NCI-H2171 (cell line): Measurements from ENCODE around the gene CYP1B1.
"Not testable (repeated sequence)": the region's sequence is repeated elsewhere in the genome, so short reads cannot be mapped to it uniquely, and the experiment has no call there.

Experiments
- DNase-seq: peaks from one replicate; lab custom pipeline; 2025; lab: John Stamatoyannopoulos, UW

Gene CYP1B1

DNA sequence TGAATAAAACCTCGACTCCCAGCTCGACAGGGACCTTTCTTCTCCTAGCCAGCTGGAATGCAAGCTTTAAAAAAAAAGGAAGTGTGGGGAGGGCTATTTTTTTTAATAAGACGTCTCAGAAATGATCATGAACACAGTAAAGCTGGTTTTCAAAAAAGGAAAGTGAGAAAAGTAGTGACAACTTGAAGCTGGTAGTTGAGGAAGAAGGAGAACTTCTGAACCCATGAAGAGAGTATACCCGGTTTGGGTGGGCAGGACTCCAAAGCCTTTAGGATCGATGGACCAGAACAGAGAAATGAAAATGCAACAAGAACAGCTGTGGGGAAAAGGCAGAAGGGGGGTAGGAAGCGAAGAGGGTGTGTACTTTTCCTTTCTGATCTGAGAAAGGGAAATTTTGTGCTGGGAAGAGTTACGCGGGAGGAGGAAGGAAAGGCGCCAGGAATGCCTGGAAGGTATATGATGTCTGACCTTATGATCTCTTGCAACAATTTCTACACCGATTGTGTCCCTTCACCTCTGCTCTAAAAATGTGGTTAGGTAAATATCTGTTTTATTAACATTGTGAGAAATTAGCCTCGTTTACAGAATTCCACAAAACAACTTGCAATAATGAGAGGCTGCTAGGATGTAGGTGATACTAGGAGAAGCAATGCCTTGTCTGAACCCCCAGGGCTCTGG is 22.6 kb upstream of the CYP1B1 start:
- no peak for DNase-seq

DNA sequence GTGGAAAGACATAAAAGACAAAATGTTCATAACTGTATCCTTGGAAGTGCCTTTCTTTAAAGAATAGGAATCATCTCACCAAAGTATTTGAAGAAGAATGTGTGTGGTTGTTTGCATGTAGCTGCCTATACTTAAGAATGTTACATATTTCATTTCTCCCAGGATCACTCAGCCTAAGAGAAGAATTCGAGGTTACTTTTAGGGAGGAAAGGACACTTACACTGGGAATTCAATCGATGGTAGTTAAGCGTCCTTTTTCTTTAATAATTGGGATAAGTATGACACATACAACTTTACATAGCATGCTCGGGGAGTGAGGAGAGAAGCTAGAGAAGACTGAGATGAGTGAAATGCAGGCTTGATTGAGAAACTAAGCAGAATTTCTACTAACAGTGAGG is 22.0 kb upstream of the CYP1B1 start:
- no peak for DNase-seq

DNA sequence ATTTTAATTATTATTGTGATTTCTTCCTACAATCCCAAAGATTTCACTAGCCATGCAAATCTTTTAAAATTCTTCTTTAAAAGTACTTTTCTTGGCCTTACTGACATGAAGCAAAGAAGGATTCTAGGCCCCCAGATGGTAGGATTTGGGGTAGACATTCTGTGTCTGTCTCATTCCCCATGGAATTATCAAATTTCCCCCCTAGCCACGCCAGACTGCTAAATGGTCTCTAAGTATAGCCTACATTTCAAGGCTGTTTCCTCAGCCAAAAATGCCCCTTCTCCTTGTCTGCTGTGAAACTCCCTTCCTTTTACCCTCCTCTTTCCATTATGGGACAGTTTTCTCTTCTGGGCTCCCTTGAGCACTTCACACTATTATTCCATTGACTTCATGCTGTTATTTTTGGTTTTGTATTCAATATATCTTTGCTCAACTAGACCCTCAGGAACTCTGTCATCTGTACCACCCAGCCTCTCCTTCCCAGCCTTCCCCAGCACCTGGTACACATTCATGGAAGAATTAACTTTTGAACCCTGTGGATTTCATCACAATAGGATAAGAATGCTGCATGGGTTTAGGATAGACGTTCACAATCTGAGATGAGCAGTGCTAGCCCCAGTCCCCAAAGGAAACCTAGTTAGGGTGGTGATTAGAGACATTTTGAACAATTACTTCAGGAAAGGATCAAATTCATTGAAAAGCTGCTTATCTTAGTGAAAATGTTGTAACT is 21.5 kb upstream of the CYP1B1 start:
- no peak for DNase-seq

DNA sequence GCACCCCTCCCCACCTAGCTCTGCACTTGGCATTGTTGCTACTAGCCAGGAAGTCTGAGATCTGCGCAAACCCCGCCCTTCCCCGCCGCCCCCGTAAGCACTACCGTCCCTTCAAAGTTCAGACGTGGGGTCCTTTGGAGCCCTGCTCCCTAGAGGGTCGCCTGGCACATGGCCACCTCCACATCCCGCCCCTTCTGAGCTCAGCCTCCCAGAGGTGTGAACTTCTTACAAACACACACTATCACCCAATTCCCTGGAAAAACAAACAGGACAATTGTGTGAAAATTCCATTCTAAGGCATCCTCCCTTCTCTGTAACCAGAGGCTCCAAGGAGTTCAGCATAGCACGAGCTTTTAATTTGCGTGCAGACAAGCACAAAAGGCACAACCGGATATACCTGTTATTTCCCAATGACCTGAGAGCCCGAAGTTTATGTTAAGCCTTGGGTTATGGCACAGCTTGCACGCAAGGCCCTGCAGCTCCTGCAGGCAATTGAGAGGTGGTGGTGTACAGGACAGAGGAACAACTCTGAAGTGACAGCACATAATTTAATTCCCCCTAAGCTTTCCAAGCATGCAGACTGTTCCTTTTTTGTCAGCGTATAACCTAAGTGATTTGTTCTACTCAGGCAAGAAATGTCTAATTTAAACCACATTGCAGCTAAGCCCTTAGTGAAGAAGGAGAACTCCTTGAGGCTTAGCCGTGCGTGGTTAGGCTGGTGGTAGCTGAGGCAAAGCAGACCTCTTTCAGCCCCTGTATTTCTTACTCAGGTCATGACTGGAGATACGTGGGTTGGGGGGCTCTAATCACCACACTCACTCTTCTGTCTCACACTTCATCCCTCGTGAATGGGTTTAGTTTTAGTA is 20.3 kb upstream of the CYP1B1 start:
- DNase-seq = no peak

DNA sequence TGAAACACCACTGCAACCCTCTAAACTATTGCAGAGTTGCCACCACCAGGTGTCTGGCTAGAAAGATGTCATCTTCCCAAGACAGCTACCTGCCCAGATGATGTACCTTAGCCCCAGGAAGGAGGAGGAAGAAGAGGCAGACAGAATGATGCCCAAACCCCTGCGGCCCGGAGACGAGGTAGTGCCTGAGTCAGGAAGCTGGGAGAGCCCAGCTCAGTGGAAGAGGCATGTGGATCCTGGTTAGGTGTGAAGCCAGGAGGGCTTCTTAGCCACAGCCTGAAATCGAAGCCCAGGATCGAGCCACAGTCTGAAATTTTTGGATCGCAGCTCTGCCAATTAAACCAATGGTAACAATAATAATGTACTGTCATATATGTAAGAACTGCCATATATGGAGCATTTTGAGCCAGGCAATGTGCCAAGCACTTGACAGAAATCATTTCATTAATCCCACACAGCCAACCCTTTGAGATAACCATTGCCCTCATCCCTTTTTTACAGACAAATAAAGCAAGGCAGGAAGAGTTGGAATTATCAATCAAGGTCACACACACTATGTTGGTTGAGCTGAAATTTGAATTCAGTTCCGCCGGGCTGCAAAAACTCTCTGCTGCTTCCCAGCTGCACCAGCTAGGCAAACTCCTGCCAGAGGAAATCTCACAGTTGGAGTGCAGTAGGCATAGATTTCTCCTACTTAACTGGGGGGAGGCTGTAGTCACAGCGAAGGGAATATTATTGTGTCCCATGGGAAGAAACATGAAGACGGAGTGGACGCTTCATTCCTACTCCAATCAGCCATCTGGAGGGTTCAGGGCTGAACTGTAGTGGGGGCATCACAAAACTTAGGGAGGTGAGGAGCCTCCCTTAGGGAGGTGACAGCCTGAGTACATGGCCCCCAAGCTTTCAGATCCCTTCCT is 19.4 kb upstream of the CYP1B1 start:
- no peak for DNase-seq

DNA sequence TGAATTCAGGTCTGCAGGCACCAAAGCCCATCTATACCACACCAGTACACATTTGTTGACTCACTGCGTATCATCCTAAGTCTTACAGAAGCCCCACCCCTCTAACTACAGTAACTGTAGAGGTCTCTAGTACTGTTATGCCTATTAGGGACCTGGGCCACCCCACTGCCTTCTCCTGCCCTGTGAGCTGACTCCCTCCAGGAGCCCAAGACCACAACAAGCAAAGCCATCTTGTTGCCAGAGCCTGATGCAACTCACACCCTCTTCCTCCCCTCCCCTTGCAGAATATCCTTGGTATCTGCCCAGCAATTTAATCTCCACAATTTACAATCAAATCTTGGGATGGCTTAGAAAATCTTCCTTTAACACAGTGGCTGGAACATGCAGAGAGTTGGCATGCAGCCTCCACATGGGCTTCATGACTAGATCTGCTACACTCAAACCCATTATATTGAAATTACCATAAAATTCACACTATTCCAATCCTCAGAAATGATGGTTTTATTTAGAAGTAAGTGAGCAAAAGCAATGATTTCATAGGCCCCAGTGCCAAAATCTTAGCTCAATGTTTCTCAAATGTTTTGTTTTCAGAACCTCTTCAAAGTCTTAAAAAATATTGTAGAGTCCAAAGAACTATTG is 17.7 kb upstream of the CYP1B1 start:
- no peak for DNase-seq

DNA sequence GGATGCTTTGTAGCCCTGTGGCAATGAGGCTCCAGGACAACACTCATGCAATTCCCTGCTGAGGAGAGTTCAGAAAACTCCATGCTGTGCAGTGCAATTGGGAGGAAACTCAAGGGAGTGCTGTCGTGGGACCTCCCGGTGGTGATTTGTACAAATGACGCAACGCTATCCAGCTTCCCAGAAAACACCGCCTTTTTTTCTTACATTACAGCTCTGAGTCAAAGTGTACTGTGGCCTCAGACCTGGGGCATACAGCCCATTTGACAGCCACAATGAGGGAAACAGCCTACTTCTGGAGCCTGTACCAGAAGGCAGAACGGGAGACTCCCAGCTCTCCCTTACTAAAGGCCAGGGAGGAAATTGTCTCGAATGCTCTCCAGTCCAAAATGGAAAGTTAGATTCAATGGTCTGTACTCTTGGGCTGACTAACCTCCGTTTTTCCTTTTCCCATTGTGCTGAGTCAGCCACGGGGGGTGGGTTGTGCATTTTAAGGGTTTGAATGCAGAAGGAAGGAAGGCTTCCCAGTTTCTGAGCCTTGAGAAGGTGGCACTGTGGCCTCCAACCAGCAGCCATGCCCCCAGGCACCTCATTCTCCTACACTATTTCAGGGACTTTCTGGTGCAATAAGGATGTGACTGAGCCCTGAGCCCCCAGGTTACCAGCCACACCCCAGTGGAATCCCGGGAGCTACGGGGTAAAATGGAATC is 16.4 kb upstream of the CYP1B1 start:
- no peak for DNase-seq

DNA sequence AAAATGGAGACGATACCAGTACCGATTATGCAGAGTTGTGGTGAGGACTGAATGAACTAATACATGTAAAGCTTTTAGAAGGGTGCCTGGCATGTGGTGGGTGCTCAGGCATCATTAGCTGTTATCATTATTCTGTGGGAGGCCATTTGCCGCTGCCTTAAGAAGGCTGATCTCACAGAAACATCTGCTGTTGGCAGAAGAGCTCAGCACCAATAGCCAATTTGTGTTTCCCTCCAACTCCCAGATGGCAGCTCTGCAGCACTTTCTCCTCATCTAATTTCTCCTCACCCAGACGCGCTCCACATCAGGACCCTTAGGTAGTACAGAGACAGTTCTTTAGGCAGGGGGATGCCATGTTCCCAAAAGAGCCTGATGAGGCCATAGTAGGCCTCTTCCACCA is 15.8 kb upstream of the CYP1B1 start:
- no peak for DNase-seq

DNA sequence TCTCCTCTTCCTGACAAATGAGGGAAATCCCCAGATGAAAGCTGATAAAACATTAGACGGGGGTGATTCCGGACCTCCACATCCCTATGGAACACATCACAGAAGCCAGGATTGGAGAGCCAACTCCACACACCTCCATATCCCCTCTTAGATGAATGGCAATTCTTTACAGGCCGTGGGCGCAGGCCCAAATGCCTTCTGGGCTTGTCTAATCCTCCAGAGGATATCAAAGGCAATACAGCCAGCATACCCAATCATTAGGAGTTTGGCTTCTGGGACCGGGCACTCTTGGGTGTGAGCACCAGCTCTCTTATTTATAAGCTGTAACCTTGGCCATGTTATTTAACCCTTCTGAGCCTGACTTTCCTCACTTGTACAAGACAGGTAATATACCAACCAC is 15.0 kb upstream of the CYP1B1 start:
- no peak for DNase-seq

DNA sequence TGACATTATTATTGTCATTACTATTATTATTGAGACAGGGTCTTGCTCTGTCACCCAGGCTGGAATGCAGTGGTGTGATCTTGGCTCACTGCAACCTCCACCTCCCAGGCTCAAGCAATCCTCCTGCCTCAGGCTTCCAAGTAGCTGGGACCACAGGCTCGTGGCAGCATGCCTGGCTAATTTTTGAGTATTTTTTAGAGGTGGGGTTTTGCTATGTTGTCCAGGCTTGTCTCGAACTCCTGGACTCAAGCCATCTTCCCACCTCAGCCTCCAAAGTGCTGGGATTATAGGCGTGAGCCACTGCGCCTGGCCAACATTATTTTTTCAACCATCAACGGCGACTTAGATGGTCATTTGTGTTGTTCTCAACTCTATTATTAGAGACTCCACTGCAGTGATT is 14.3 kb upstream of the CYP1B1 start:
- not testable (repeated sequence) for DNase-seq

DNA sequence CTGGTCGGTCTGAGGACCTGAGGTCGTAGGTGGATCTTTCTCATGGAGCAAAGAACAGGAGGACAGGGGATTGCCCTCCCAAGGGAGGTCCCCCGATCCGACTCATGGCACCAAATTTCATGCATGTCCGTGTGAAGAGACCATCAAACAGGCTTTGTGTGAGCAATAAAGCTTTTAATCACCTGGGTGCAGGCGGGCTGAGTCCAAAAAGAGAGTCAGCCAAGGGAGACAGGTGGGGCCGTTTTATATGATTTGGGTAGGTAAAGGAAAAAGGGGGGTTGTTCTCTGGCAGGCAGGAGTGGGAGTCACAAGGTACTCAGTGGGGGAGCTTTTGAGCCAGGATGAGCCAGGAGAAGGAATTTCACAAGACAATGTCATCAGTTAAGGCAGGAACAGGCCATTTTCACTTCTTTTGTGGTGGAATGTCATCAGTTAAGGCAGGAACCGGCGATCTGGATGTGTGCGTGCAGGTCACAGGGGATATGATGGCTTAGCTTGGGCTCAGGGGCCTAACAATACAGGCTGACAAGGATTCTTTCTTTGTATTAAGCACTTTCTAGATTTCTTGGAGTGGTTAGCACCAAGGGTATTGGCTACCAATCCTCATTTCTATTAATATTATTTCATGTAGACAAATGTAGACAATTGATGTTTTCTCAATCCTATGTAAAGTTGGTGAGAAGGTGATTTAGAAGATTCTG is 10.2 kb upstream of the CYP1B1 start:
- DNase-seq = not testable (repeated sequence)

DNA sequence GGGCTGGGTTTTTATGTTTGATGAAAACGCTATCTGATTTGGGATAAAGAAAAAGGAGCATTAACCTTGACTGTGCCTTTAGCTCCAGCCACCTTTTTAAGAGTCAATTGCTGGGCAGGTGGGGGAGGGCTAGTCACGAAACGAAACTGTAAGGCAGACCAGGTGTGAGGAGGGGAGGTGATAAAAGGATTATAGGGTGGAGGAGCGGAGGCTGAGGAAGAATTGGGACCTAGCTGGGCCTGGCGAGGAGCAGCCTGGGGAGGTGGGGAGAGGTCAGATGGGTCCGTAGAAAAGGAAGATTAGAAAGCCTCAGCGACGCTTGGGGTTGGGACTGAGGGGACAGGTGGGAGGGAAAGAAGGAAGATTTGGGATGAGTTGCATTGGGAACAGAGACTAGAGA is 8.6 kb upstream of the CYP1B1 start:
- not testable (repeated sequence) for DNase-seq

DNA sequence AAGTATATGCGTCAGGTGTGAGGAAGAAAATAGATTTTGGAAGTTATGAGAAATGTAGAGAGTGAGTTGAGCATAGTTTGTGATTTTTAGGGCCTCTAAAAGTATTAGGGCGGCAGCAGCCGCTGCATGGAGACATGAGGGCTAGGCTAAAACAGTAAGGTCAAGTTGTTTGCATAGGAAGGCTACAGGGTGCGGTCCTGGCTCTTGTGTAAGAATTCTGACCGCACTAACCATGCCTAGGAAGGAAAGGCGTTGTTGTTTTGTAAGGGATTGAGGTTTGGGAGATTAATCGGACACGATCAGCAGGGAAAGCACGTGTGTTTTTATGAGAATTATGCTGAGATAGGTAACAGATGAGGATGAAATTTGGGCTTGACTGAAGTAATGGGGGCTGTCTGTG is 6.8 kb upstream of the CYP1B1 start:
- not testable (repeated sequence) for DNase-seq

DNA sequence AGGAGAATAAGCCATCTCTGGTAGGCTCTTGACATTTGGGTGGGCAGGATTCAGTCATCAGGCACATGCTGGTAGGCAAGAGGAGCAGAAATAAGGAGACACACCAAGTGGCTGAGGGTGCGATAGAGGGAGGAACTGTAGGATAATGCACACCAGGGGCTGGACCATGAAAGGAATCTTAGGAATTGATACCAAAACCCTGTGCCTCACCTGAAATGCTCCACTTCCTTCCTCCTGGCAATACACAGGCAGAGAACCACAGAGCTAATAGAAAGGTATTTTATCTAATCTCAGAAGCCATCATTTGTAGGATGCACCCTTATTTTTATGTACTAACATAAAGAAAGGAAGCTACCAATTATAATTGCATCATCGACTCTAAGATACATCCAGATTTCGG is 4.4 kb upstream of the CYP1B1 start:
- DNase-seq = no peak

DNA sequence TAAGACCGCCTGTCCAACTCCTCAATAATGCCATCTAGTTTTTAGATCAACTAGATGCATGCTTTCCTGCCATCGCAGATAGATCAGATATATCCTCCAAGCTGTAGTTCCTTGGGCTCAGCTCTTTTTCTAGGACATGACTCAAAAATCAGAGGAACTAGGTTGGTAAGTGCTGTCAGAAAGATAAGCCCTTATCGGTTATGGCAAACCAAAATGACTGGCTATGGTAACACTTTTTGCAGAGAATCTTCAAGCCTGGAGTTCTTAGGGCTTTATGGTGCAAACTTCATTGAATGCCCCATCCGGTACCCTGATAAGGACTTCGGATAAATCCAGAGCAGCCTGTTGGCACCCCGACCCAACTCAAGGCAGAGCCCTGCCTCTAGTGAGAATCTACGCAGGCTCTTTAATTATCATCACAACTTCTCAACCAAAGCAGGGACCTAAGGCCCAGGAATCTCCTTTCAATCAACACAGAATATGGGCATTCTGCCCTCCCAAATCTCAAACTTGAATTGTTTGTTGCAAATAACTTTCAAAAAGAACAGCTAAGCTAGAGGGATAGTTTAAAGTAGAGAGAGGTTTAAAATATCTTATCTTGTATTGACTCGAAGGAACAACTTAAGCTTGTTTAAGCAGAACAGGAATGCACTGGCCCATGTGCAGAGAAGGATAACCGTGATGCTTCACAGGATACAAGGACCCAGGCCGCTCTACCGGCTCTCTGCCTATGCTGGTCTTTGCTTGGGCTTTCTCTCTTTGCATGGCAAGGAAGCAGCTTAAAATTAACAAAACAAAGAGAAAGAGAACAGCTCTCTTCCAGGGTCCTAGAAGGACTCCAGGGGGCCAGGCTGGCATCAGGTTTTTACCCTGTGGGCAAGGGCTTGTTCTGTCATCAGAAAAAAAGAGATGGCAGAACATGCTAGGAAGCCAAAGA is 3.4 kb upstream of the CYP1B1 start:
- no peak for DNase-seq

DNA sequence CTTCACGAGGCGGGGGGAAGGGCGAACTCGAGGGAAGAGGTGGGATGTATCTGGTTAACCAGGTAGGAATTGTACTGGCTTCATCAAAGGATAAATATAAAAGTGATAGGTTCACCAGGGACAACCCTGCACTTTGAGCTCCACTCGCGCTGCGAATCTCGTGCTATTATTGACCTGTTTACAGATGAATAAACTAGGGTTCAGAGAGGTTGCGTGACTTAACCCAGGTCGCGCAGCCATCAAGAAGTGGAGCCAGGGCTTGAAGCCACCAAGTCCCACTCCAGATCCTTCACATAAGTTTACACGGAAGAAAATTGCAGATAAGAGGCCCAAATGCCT is 1.4 kb upstream of the CYP1B1 start:
- DNase-seq = no peak

DNA sequence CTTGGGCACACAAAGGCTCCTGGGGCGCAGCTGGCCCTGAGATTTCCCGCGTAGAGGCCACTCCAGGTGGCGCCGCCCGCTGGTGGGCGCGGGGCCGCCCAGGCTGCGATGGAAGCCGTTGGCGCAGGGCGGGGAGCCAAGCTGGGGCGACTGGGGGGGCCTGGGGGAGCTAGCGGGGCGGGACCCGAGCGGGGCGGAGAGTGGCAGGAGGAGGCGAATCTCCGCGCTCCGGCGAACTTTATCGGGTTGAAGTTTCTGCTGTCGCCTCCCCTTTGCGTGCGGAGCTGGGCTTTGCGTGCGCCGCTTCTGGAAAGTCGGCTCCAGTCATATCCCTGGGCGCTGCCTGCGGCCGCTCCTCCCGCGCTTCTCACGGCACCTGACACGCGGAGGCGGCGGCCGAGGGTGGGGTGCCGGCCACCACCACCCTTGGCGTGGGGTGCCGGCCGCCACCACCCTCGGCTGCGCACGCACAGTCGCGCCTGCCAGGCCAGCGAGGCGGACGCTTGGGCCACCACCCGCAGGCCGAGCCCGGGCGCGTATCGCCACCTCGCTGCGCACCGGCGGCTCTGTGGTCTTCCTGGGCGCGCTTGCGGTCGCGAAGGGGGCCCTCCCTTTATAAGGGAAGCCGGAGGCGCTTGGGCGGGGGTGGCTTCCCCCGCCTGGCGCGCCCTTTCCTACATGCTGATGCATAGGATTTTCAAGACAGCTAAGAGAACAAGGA is 919 bp upstream of the CYP1B1 start:
- peak; percentile 56 for DNase-seq

DNA sequence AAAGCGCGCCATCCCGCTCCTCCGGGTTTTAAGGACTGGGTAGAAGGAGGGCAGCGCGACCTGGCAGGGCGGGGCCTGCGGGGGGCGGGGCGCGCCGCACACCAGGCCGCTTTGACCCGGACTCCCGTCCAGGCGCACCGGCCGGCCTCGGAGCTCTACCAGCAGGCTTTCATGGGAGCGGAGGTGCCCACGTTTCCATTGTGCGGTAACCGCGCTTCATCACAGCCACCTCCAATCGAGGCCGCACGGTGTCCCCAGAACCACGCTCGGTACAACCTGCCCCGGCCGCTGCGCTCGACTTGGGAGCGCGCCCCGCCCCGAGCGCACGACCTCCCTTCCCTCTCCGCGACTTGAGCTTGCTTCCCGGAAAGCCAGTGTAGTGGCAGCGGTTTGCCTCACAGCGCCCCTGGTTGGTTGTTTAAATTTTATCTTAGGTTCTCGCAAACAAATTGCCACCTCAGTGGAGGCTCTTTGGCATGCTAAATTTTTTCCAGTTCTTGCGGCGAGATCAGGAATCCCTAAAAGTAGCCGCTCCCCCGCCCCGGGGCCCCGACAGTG is 280 bp upstream of the CYP1B1 start:
- peak; percentile 57 for DNase-seq
